ENCODE data around the gene GPATCH1.

The GPATCH1 gene

DNA sequence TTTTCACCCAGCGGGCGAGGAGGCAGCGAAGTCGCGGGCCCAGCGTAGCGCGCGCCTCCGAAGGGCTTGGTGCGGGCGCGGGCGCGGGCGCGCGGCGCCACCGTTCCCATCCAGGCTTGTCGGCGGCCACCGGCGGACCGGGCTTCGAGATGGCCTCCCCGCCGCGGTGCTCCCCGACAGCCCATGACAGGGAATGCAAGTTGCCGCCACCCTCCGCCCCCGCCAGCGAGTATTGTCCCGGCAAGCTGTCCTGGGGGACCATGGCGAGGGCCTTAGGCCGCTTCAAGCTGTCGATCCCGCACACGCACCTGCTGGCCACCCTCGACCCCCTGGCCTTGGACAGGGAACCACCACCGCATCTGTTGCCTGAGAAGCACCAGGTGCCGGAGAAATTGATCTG is 51.0 kb downstream of the GPATCH1 start, which contains the start of gene WDR88:
Gene WDR88 (plus strand): TSS at position 94 of the 400 bp plus-strand sequence. CDS start 56 bp downstream, at position 150.
- DNase-seq (ENCODE audit: extremely low spot score), result no peak
- CTCF ChIA-PET, result no interaction called here
- TF ChIP-seq CTBP1 (IDR thresholded peaks at IDR 0.05; ENCODE audit: borderline replicate concordance), result no peak
- no peak for TF ChIP-seq L3MBTL2 (conservative IDR thresholded peaks at IDR 0.05)
- TF ChIP-seq NFRKB (IDR thresholded peaks at IDR 0.05), result no peak
- TF ChIP-seq FOXM1 (IDR thresholded peaks at IDR 0.05; ENCODE audit: borderline replicate concordance), result no peak
- TF ChIP-seq FOXA1 (IDR thresholded peaks at IDR 0.05), result no peak
- no peak for TF ChIP-seq SUZ12 (IDR thresholded peaks at IDR 0.05)
- no peak for TF ChIP-seq ELF4 (IDR thresholded peaks at IDR 0.05)
- POLR2A ChIA-PET, result no interaction called here

DNA sequence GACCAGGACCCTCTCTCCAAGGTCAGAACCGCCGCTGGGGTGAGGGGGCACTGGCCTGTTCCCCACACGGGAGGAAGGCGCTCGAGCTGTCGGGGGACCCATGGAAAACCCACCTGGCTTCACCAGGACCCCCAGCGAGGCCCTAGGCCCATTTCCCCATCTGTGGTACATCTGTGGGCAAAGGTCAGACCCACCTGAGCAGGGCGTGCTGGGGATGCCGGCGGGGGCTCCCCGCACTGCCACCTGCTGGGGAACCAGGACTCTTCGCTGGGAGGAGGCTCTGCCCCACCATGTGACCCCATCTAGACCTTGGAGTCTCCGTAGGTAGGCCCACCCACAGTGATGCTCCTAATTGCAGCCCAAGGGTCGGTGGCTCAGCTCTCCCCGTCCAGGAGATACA is 51.4 kb downstream of the GPATCH1 start:
- peak; percentile 32 for DNase-seq (ENCODE audit: extremely low spot score)
- TF ChIP-seq SP1 (IDR thresholded peaks at IDR 0.05) (no peak), L3MBTL2 (conservative IDR thresholded peaks at IDR 0.05) (no peak), NFRKB (IDR thresholded peaks at IDR 0.05) (no peak), FOXM1 (IDR thresholded peaks at IDR 0.05; ENCODE audit: borderline replicate concordance) (no peak), SUZ12 (IDR thresholded peaks at IDR 0.05) (no peak), ELF4 (IDR thresholded peaks at IDR 0.05) (no peak), TARDBP (IDR thresholded peaks at IDR 0.05) (no peak), FOXA1 (IDR thresholded peaks at IDR 0.05) (no peak), LEF1 (IDR thresholded peaks at IDR 0.05; ENCODE audit: borderline replicate concordance) (no peak), HDGF (IDR thresholded peaks at IDR 0.05; ENCODE audit: borderline replicate concordance) (no peak), FOXK2 (IDR thresholded peaks at IDR 0.05) (no peak), BHLHE40 (IDR thresholded peaks at IDR 0.05; ENCODE audit: borderline replicate concordance) (no peak), ZNF384 (IDR thresholded peaks at IDR 0.05) (no peak), ARNT (IDR thresholded peaks at IDR 0.05) (no peak), CTBP1 (IDR thresholded peaks at IDR 0.05; ENCODE audit: borderline replicate concordance) (no peak)
- TF ChIP-seq, protein P1, sequence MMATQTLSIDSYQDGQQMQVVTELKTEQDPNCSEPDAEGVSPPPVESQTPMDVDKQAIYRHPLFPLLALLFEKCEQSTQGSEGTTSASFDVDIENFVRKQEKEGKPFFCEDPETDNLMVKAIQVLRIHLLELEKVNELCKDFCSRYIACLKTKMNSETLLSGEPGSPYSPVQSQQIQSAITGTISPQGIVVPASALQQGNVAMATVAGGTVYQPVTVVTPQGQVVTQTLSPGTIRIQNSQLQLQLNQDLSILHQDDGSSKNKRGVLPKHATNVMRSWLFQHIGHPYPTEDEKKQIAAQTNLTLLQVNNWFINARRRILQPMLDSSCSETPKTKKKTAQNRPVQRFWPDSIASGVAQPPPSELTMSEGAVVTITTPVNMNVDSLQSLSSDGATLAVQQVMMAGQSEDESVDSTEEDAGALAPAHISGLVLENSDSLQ (IDR thresholded peaks at IDR 0.05), result no peak
- CTCF ChIA-PET, result no interaction called here
- POLR2A ChIA-PET, result no interaction called here

- no peak for DNase-seq (ENCODE audit: extremely low spot score)
- CTCF ChIA-PET, result interaction anchor here (0.6 kb wide), 1 partner anchor 48 kb away, joined by 3 read pairs; no protein-coding TSS in a partner anchor
- POLR2A ChIA-PET, result no interaction called here
These were observed 52.6 kb downstream of the GPATCH1 start for GRCh38 chr19:33133438-33134031.

GRCh38 chr19:33134571-33135041 is 53.6 kb downstream of the GPATCH1 start:
- CTCF ChIA-PET, result interaction anchor here (1.0 kb wide), 1 partner anchor 55 kb away, joined by 3 read pairs; no protein-coding TSS in a partner anchor
- POLR2A ChIA-PET, result no interaction called here
- DNase-seq (ENCODE audit: extremely low spot score), result no peak
- no peak for TF ChIP-seq ZNF384 (IDR thresholded peaks at IDR 0.05)
- no peak for TF ChIP-seq L3MBTL2 (conservative IDR thresholded peaks at IDR 0.05)
- no peak for TF ChIP-seq ELF4 (IDR thresholded peaks at IDR 0.05)
- TF ChIP-seq CTBP1 (IDR thresholded peaks at IDR 0.05; ENCODE audit: borderline replicate concordance), result no peak
- TF ChIP-seq SP1 (IDR thresholded peaks at IDR 0.05), result no peak
- no peak for TF ChIP-seq LEF1 (IDR thresholded peaks at IDR 0.05; ENCODE audit: borderline replicate concordance)

More at GRCh38 chr19:33133438-33134031, 52.6 kb downstream of the GPATCH1 start:
- TF ChIP-seq L3MBTL2 (conservative IDR thresholded peaks at IDR 0.05) (0 out of 2 replicates have a peak, but pooled peaks have one; percentile 20), CTBP1 (IDR thresholded peaks at IDR 0.05; ENCODE audit: borderline replicate concordance) (no peak)
- TF ChIP-seq, protein P1 (IDR thresholded peaks at IDR 0.05), result peak; percentile 52

DNA sequence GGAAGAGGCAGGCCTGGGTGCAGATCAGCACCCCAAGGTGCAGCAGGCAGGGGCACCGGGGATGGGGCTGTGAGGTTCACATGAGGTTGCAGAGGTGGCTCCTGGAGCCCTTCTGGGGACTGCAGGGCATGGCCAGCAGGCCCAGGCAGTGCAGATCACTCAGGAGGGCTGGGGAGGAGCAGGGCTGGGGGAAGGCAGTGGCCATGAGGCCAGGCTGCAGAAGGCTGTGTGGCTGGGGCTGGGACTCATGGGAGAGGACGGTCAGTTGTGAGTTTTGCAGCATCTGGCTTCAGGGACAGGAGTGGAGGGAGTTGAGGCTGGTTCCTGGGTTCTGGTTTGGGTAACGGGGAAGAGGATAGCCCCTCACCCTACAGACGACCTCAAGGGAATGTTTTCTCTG is 58.2 kb downstream of the GPATCH1 start:
- POLR2A ChIA-PET, result interaction anchor here (1.1 kb wide), 1 partner anchor 38 kb away, joined by 3 read pairs; no protein-coding TSS in a partner anchor
- no peak for DNase-seq (ENCODE audit: extremely low spot score)
- CTCF ChIA-PET, result interaction anchor here (0.7 kb wide), 1 partner anchor 13 kb away, joined by 4 read pairs; no protein-coding TSS in a partner anchor
- no peak for TF ChIP-seq SUZ12 (IDR thresholded peaks at IDR 0.05)
- TF ChIP-seq ZNF384 (IDR thresholded peaks at IDR 0.05), result no peak
- TF ChIP-seq ARNT (IDR thresholded peaks at IDR 0.05), result no peak
- no peak for TF ChIP-seq L3MBTL2 (conservative IDR thresholded peaks at IDR 0.05)
- no peak for TF ChIP-seq TARDBP (IDR thresholded peaks at IDR 0.05)
- TF ChIP-seq, protein P1 (IDR thresholded peaks at IDR 0.05), result no peak
- TF ChIP-seq FOXA1 (IDR thresholded peaks at IDR 0.05), result no peak
- TF ChIP-seq ELF4 (IDR thresholded peaks at IDR 0.05), result no peak
- no peak for TF ChIP-seq LEF1 (IDR thresholded peaks at IDR 0.05; ENCODE audit: borderline replicate concordance)
- no peak for TF ChIP-seq CTBP1 (IDR thresholded peaks at IDR 0.05; ENCODE audit: borderline replicate concordance)
- no peak for TF ChIP-seq BHLHE40 (IDR thresholded peaks at IDR 0.05; ENCODE audit: borderline replicate concordance)
- no peak for TF ChIP-seq FOXK2 (IDR thresholded peaks at IDR 0.05)

DNA sequence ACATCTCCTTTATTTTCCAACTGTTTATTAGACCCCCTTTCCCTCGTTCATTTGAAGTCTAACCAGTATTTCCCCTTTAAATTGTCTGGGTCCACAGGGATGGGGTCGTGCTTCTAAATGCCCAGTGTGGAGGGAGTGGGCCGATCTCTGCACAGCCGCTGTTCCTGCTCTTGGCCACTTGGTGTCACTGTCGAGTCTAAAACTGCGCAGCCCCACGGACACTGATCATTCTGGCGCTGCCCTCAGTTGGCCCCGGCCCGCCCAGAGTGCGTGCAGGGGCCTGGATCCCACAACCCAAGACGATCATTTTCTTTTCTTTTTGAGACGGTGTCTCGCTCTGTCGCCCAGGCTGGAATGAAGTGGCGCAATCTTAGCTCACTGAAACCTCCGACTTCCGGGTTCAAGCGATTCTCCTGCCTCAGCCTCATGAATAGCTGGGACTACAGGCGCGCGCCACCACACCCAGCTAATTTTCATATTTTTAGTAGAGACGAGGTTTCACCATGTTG is 63.0 kb downstream of the GPATCH1 start:
- CTCF ChIA-PET, result interaction anchor here (0.6 to 2.5 kb wide), 3 partner anchors 34 to 1026 kb away, joined by 3 to 21 read pairs (median 3); no protein-coding TSS in a partner anchor
- POLR2A ChIA-PET, result interaction anchor here (1.3 kb wide), 1 partner anchor 32 kb away, joined by 5 read pairs; no protein-coding TSS in a partner anchor
- TF ChIP-seq FOXA1 (IDR thresholded peaks at IDR 0.05), result no peak
- TF ChIP-seq HDGF (IDR thresholded peaks at IDR 0.05; ENCODE audit: borderline replicate concordance), result no peak
- TF ChIP-seq CTBP1 (IDR thresholded peaks at IDR 0.05; ENCODE audit: borderline replicate concordance), result no peak
- DNase-seq (ENCODE audit: extremely low spot score), result peak; percentile 89
